Measurements from ENCODE around the gene PRKCZ. TPM values are rescaled to one million over a fixed set of nuclear protein-coding genes. Genes with fewer than 3 reads are reported as not detected.
A peak's percentile ranks its signal among the peaks of the same experiment; 100 is the strongest.

Gene PRKCZ
- total RNA-seq, 1 experiment from 2014 or later = 56.8 TPM

DNA sequence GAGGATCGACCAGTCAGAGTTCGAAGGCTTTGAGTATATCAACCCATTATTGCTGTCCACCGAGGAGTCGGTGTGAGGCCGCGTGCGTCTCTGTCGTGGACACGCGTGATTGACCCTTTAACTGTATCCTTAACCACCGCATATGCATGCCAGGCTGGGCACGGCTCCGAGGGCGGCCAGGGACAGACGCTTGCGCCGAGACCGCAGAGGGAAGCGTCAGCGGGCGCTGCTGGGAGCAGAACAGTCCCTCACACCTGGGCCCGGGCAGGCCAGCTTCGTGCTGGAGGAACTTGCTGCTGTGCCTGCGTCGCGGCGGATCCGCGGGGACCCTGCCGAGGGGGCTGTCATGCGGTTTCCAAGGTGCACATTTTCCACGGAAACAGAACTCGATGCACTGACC lies 134.7 kb downstream of the PRKCZ start:
- H3K4me1 ChIP-seq (ENCODE audit: insufficient read depth, low read length) = peaks cover 18% of the 10 kb centered on the region
- no peaks in the 10 kb centered on the region; the same call in 1 of the 2 replicates for H3K36me3 ChIP-seq (ENCODE audit: low read depth, low read length)
- intact Hi-C loops (cut with micrococcal nuclease) = no loop called here
- CTCF ChIA-PET = no interaction called here
- H3K27ac ChIP-seq (ENCODE audit: low read length) = no peak overlapping the region
- BruUV-seq (replicated peaks) = no TSS peak
- H3K9ac ChIP-seq (ENCODE audit: low read length) = no peak overlapping the region
- H4K20me1 ChIP-seq (ENCODE audit: low read length) = no peaks in the 10 kb centered on the region
- no peak for DNase-seq
- no peaks in the 10 kb centered on the region for H3K27me3 ChIP-seq (ENCODE audit: low read length)
- POLR2A ChIA-PET (ENCODE audit: unreplicated experiment) = no interaction called here
- no peaks in the 10 kb centered on the region for H3K9me3 ChIP-seq (ENCODE audit: low read length)
- no peaks in the 10 kb centered on the region for H3K9me2 ChIP-seq (replicated peaks; ENCODE audit: low read length)
- H3K79me2 ChIP-seq (ENCODE audit: low read length) = peaks cover 2% of the 10 kb centered on the region; the same call in 1 of the 2 replicates
- H3K4me3 ChIP-seq (ENCODE audit: low read length) = no peak overlapping the region
- TF ChIP-seq EZH2 (IDR thresholded peaks at IDR 0.05; ENCODE audit: low read length, unreplicated experiment) = no peak
- no peak for TF ChIP-seq CTCF (conservative IDR thresholded peaks at IDR 0.05; ENCODE audit: low read depth, low read length)
- no peak overlapping the region for H3K4me2 ChIP-seq (ENCODE audit: low read length)
- no peak overlapping the region for H2AFZ ChIP-seq (ENCODE audit: low read length)
- ATAC-seq = no peak
- H3F3A ChIP-seq (ENCODE audit: low read length, unreplicated experiment) = no peaks in the 10 kb centered on the region

DNA sequence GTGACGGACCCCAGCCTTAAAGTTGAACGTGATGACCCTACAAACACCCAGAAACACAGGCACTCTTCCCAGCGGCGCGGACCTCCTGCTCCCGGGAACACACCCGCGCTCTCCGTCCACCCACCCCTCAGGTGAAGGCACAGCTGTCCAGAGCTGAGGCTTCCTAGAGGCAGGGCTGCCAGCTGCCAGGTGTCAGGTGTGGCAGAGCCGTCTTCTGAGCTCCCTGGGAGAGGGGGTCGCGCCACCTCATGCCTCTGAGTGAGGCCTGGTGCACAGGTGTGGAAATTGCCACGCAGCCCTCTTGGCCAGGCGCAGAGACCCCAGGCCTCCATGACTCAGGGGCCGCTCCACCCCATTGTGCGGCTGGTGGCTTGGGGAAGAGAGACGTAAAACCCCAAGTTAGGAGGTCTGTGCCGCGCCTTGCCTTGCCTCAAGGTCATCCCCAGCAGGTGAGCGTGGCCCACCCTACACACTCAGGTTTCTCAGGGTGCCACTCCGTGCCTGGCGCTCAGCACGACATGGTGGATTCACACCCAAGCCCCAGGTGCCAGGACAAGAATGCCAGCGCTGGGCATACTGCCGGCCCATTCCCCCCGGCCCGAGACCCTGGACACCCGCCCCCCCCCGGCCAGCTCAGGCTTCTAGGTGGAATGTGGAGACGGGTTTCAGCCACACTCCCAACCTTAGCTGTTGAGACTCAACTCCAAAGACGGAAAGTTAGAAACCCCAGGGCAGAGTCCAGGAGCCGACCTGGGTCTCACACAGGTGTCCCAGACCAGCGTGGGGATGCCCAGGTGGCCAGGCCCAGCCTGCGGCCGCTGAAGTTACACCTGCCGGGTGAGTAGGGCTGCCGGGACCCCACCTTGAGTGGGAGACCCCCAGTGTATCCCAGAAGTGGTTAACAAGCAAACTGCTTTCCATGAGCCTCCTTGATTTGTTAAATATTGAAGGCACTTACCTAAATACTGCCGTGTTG lies 136.0 kb downstream of the PRKCZ start:
- Histone ChIP-seq H3K36me3 (ENCODE audit: low read depth, low read length) (no peaks in the 10 kb centered on the region; the same call in 1 of the 2 replicates), H3K27ac (ENCODE audit: low read length) (peak overlapping the region; percentile 13; the same call in 1 of the 2 replicates), H2AFZ (ENCODE audit: low read length) (no peak overlapping the region), H3K4me3 (ENCODE audit: low read length) (no peak overlapping the region), H3K4me1 (ENCODE audit: insufficient read depth, low read length) (peaks cover 21% of the 10 kb centered on the region), H3F3A (ENCODE audit: low read length, unreplicated experiment) (no peaks in the 10 kb centered on the region), H3K9me2 (replicated peaks; ENCODE audit: low read length) (no peaks in the 10 kb centered on the region), H3K27me3 (ENCODE audit: low read length) (no peaks in the 10 kb centered on the region), H3K4me2 (ENCODE audit: low read length) (no peak overlapping the region), H3K79me2 (ENCODE audit: low read length) (peaks cover 14% of the 10 kb centered on the region), H3K9ac (ENCODE audit: low read length) (no peak overlapping the region), H3K9me3 (ENCODE audit: low read length) (no peaks in the 10 kb centered on the region), H4K20me1 (ENCODE audit: low read length) (no peaks in the 10 kb centered on the region)
- BruUV-seq (replicated peaks) = no TSS peak
- ChIA-PET POLR2A (ENCODE audit: unreplicated experiment) (no interaction called here), CTCF (no interaction called here)
- no peak for TF ChIP-seq CTCF (conservative IDR thresholded peaks at IDR 0.05; ENCODE audit: low read depth, low read length)
- no peak for TF ChIP-seq EZH2phosphoT487 (IDR thresholded peaks at IDR 0.05; ENCODE audit: borderline replicate concordance, low read length)
- TF ChIP-seq EZH2 (IDR thresholded peaks at IDR 0.05; ENCODE audit: low read length, unreplicated experiment) = no peak
- no peak for DNase-seq
- ATAC-seq = no peak
- intact Hi-C loops (cut with micrococcal nuclease) = no loop called here

DNA sequence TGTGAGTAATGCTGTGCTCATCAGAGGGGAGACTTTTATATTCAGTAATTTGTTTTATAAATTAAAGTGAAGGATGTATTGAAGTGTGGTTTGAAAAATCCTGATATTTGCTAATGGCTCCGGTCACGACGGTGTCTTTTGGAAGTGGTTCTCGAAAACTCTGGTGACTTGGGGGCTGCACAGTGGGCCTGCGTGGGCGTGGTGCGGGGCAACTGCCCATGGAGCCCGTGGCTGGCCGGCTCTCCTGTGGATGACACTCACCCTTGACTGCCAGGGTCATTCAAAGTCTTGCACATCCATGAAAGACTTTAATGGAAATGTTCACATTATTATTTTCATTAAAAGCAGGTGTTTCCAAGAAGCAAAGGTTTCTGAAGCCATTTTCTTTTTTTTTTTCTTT lies 136.7 kb downstream of the PRKCZ start:
- H3F3A ChIP-seq (ENCODE audit: low read length, unreplicated experiment) = no peaks in the 10 kb centered on the region
- ATAC-seq = no peak
- H3K4me2 ChIP-seq (ENCODE audit: low read length) = no peak overlapping the region
- H3K36me3 ChIP-seq (ENCODE audit: low read depth, low read length) = no peaks in the 10 kb centered on the region; the same call in 1 of the 2 replicates
- intact Hi-C loops (cut with micrococcal nuclease) = no loop called here
- ChIA-PET CTCF (no interaction called here), POLR2A (ENCODE audit: unreplicated experiment) (no interaction called here)
- H3K27ac ChIP-seq (ENCODE audit: low read length) = no peak overlapping the region; the same call in 1 of the 2 replicates
- H3K79me2 ChIP-seq (ENCODE audit: low read length) = peaks cover 22% of the 10 kb centered on the region
- peaks cover 24% of the 10 kb centered on the region for H3K4me1 ChIP-seq (ENCODE audit: insufficient read depth, low read length)
- no peak overlapping the region for H3K9ac ChIP-seq (ENCODE audit: low read length)
- no peak for TF ChIP-seq CTCF (conservative IDR thresholded peaks at IDR 0.05; ENCODE audit: low read depth, low read length)
- no peak for TF ChIP-seq EZH2phosphoT487 (IDR thresholded peaks at IDR 0.05; ENCODE audit: borderline replicate concordance, low read length)
- no peak for TF ChIP-seq EZH2 (IDR thresholded peaks at IDR 0.05; ENCODE audit: low read length, unreplicated experiment)
- no peak overlapping the region for H2AFZ ChIP-seq (ENCODE audit: low read length)
- no peak overlapping the region for H3K4me3 ChIP-seq (ENCODE audit: low read length)
- no peaks in the 10 kb centered on the region for H3K9me3 ChIP-seq (ENCODE audit: low read length)
- no TSS peak for BruUV-seq (replicated peaks)
- no peaks in the 10 kb centered on the region for H3K27me3 ChIP-seq (ENCODE audit: low read length)
- no peaks in the 10 kb centered on the region for H4K20me1 ChIP-seq (ENCODE audit: low read length)
- H3K9me2 ChIP-seq (replicated peaks; ENCODE audit: low read length) = no peaks in the 10 kb centered on the region
- peak; percentile 28 for DNase-seq

Data from PC-3 (cell line).